NB4 (cell line): ENCODE measurements around the gene SPATA24.

ENCODE experiments used
- CTCF ChIP-seq: IDR thresholded peaks from one replicate; pipeline ENCODE4 v1.5.1; 2012; ENCODE audit warnings: low read depth, low read length
- MAX ChIP-seq: IDR thresholded peaks from 2 replicates; pipeline ENCODE4 v1.6.1; 2011; ENCODE audit warnings: low read depth, low read length
- POLR2A ChIP-seq: IDR thresholded peaks from 2 replicates; pipeline ENCODE4 v1.6.1; 2011; ENCODE audit warnings: mild to moderate bottlenecking; ENCODE audit not compliant: insufficient read length; ENCODE audit errors: extremely low read depth

GRCh38 chr5:139431706-139432105 is 27.8 kb upstream of the SPATA24 start:
- TF ChIP-seq CTCF (no peak), MAX (no peak), POLR2A (no peak)
